ENCODE results near the gene GABPB1.

GABPB1 gene

DNA sequence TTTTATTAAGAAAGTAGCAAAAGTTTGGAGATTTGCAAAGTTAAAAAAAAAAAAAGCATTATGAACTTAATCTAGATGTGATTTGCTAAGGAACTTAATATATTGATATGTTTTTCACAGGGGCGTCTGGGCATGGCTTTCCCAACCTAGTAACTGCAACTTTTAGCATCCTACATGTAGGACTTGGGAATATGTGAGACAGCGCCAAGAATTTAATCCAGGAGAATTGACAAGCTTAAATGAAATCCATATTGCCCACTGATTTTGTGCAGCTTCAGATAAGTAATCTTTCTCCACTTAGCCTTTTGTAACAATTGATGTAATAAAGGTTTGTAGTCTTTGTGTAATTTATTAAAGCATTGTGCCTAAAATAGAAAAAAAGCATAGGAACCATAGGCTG, 982 bp upstream of the GABPB1 start:
- no peak for DNase-seq (ENCODE audit: low read depth)
- TF ChIP-seq, protein P1, sequence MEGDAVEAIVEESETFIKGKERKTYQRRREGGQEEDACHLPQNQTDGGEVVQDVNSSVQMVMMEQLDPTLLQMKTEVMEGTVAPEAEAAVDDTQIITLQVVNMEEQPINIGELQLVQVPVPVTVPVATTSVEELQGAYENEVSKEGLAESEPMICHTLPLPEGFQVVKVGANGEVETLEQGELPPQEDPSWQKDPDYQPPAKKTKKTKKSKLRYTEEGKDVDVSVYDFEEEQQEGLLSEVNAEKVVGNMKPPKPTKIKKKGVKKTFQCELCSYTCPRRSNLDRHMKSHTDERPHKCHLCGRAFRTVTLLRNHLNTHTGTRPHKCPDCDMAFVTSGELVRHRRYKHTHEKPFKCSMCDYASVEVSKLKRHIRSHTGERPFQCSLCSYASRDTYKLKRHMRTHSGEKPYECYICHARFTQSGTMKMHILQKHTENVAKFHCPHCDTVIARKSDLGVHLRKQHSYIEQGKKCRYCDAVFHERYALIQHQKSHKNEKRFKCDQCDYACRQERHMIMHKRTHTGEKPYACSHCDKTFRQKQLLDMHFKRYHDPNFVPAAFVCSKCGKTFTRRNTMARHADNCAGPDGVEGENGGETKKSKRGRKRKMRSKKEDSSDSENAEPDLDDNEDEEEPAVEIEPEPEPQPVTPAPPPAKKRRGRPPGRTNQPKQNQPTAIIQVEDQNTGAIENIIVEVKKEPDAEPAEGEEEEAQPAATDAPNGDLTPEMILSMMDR (conservative IDR thresholded peaks at IDR 0.05; ENCODE audit: low read depth, low read length) = no peak
- peak overlapping the region; percentile 85 for H3K4me3 ChIP-seq (ENCODE audit: low read length)

DNA sequence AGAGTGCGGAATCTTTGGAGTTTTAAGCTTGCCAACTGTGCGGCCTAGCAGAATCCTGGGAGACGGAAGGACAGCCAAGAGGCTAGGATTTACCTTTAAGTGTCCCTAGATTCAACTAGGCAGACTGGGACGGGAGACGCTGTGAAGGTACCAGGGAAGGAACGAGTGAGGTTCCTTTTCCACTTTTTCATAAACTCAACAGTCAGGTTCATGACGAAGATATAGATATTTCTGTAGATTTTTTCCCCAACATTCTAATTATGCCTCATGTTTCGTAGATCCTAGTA, 564 bp upstream of the GABPB1 start:
- TF ChIP-seq, protein P1 (conservative IDR thresholded peaks at IDR 0.05; ENCODE audit: low read depth, low read length) = no peak
- H3K4me3 ChIP-seq (ENCODE audit: low read length) = peak overlapping the region; percentile 85
- no peak for DNase-seq (ENCODE audit: low read depth)

DNA sequence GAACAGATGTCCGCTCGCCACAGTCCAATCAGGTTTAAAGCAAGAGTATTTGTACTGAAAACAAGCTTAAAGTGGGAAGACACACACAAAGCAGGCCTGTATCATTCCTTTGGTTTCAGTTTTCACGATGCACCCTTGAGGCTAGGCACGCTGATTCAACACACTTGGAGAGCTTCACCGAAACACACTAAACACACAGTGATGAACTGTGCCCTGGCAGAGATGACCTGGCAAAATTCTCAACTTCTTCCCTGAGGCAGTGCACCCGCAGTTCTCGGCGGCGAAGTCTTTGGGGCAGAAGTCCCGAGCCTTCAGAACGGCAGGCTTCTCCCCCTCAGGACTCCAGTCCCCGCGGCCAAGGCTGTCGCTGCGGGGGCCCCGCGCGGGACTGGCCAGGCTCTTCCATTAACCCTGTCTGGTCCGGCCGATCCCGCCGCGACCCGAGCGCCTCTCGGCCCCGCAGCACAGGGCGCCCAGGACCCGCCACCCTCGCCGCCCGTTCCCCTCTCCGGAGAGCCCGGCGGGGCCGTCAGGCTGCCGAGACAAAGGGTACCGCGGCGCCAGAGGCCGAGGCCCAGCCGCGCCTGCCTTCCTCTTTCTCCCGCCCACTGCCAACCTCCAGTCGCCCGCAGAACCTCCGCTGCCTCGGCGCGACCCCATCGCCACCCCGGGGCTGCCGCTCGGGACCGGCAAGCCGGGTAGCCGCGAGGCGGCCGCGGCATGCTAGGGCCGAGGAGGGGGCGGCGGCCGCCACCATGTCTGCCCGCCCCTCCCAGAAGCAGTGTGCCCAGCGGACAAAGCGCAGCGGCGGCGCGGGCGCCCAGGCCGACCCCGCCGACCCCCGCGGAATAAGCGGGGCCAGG, 792 bp downstream of the GABPB1 start:
- TF ChIP-seq, protein P1 (conservative IDR thresholded peaks at IDR 0.05; ENCODE audit: low read depth, low read length) = no peak
- H3K4me3 ChIP-seq (ENCODE audit: low read length) = peak overlapping the region; percentile 85
- DNase-seq (ENCODE audit: low read depth) = peak; percentile 41

DNA sequence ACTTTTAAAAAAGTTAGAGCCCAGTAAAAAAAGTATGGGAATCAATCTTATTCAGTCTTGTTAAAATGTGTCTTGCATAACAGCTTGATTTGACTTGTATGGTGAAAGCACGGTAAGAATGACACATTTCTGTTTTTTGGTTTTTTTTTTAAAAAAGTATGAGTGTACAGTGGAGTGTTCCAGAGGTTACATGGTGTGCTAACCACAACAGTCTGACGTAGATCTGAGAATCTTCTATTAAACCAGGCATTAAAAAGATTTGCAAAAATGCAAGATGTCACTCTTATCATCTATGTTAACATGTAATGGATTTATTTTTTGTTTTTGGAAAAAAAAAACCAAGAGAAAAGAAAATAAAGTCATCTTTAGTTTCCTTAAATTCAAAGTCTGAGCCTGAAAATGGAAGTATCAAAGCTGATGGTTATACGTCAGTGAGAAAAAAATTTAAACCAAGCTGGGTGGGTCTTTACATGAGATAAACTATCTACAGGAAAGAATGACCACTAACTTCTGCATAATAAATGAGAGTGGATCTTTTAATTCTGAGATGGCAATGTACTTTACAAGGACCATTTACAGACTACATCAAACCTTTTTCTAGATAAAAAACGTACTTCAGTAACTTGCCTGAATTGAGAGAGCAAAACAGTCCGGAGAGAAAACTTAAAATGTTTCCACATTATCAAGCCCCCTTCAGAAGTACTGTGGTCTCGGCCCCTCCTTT, 1.6 kb downstream of the GABPB1 start:
- H3K4me3 ChIP-seq (ENCODE audit: low read length) = peak overlapping the region; percentile 85
- TF ChIP-seq, protein P1 (conservative IDR thresholded peaks at IDR 0.05; ENCODE audit: low read depth, low read length) = no peak
- peak; percentile 42 for DNase-seq (ENCODE audit: low read depth)

DNA sequence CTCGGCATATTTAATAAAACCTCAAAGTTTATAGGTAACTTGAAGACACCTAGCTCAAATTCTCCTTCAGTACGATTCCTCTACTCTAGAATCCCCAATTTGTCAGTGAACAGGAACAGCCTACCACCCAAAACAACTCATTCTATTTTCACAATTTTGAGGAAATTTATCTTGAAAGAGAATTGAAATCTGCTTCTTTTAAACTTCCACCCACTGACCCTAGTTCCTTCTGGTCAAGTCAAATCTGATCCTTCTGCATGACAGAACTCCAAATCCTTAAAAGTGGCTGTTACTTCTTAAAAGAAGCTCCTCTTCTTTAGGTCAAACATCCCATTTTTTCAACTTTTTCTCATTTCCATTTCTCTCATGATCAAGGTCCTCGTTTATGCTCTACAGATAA, 4.4 kb downstream of the GABPB1 start:
- no peak overlapping the region for H3K4me3 ChIP-seq (ENCODE audit: low read length)
- TF ChIP-seq, protein P1 (conservative IDR thresholded peaks at IDR 0.05; ENCODE audit: low read depth, low read length) = no peak
- no peak for DNase-seq (ENCODE audit: low read depth)

DNA sequence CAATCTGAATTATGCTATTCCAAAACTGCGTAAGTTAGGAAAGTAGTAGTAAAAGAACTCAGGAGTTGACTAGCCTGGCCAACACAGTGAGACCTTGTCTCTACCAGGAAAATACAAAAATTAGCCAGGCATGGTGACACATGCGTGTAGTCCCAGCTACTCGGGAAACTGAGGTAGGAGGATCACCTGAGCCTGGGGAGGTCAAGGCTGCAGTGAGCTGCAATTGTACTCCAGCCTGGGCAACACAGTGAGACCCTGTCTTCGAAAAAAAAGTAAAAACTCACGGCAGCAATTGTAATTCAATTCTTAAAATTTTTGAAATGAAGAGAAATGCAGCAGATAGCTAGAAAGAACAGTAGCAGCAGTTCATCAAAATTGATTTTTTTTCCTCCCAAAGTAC, 9.7 kb downstream of the GABPB1 start:
- no peak for DNase-seq (ENCODE audit: low read depth)
- no peak overlapping the region for H3K4me3 ChIP-seq (ENCODE audit: low read length)
- TF ChIP-seq, protein P1 (conservative IDR thresholded peaks at IDR 0.05; ENCODE audit: low read depth, low read length) = no peak

All from retinal pigment epithelial cell (primary cell).